Cerebellar cortex (tissue), 1 donor: ENCODE results near the gene LANCL2.
"Not testable (repeated sequence)": the region's sequence is repeated elsewhere in the genome, so short reads cannot be mapped to it uniquely, and the experiment has no call there.

Source experiments
- DNase-seq: peaks from one replicate; pipeline ENCODE4 v3.0.0-alpha.2; 2015; ENCODE audit warnings: low spot score

LANCL2 gene

GRCh38 chr7:55471594-55471993 lies 106.5 kb downstream of the LANCL2 start:
- DNase-seq = not testable (repeated sequence)

- not testable (repeated sequence) for DNase-seq
Observed at GRCh38 chr7:55472406-55472805, 107.3 kb downstream of the LANCL2 start.

GRCh38 chr7:55472928-55473725 lies 108.0 kb downstream of the LANCL2 start:
- DNase-seq = no peak

GRCh38 chr7:55473932-55474331 lies 108.8 kb downstream of the LANCL2 start:
- DNase-seq = no peak

- DNase-seq = no peak
Observed at GRCh38 chr7:55474944-55475854, 110.1 kb downstream of the LANCL2 start.

GRCh38 chr7:55475855-55476803 lies 111.0 kb downstream of the LANCL2 start:
- peak; percentile 42 for DNase-seq

- no peak for DNase-seq
Observed at GRCh38 chr7:55476852-55477780, 112.0 kb downstream of the LANCL2 start.

GRCh38 chr7:55477781-55478374 lies 112.7 kb downstream of the LANCL2 start:
- no peak for DNase-seq

- DNase-seq = no peak
Observed at GRCh38 chr7:55478700-55479099, 113.6 kb downstream of the LANCL2 start.

- no peak for DNase-seq
Observed at GRCh38 chr7:55481155-55481554, 116.0 kb downstream of the LANCL2 start.

GRCh38 chr7:55483046-55483445 lies 117.9 kb downstream of the LANCL2 start:
- no peak for DNase-seq
